SK-N-SH (cell line): Measurements from ENCODE around the gene IST1. TPM values are rescaled to one million over a fixed set of nuclear protein-coding genes. Genes with fewer than 3 reads are reported as not detected.

Source experiments
- CTCF ChIA-PET: fragments of 300-600, 350-600 bp; formaldehyde crosslinking; extraction: SDS; loops from one replicate; lab custom pipeline; 2021; lab: Yijun Ruan, JAX
- POLR2A ChIA-PET: fragments of 350-600 bp; sonication (Branson Sonifier 250); formaldehyde crosslinking; extraction: SDS; loops from one replicate; lab custom pipeline; 2020; ENCODE audit warnings: antibody characterized with exemption, inconsistent platforms; lab: Yijun Ruan, JAX
- DNase-seq: peaks from one replicate; pipeline ENCODE4 v3.0.0; 2012
- H2AFZ ChIP-seq: fragments of 200-600 bp; sonication (generic); 2 replicates; pipeline ENCODE4 v1.8.1; 2016; ENCODE audit warnings: antibody characterized with exemption, mild to moderate bottlenecking, low read depth
- H3F3A ChIP-seq: fragments of 200-600 bp; sonication (generic); replicated peaks from 2 replicates; pipeline ENCODE3; 2016; ENCODE audit warnings: antibody characterized with exemption, mild to moderate bottlenecking; ENCODE audit not compliant: insufficient read depth
- H3K27ac ChIP-seq, 2 experiments: fragments of 200-500 bp in 1 of 2; fragments of 200-600 bp in 1 of 2; sonication (Bioruptor generic) in 1 of 2; sonication (generic), shearing (Covaris generic) in 1 of 2; 2 replicates each; pipeline versions ENCODE4 v1.5.1 to v1.6.1; 2014 to 2016; ENCODE audit warnings: low read depth in 2 of 2, inconsistent platforms in 1 of 2, low read length in 1 of 2, mild to moderate bottlenecking in 1 of 2, mixed read lengths in 1 of 2
- H3K27me3 ChIP-seq: fragments of 200-600 bp; sonication (generic), shearing (Covaris generic); 2 replicates; pipeline ENCODE4 v1.6.1; 2016; ENCODE audit warnings: mixed run types; ENCODE audit not compliant: insufficient read depth
- H3K36me3 ChIP-seq, 2 experiments: fragments of 200-500 bp in 1 of 2; fragments of 200-600 bp in 1 of 2; sonication (Bioruptor generic) in 1 of 2; sonication (generic) in 1 of 2; replicated peaks in 1 of 2; 2 replicates each; pipeline versions ENCODE3 to v1.5.1; 2014 to 2016; ENCODE audit warnings: low read length in 1 of 2, mild to moderate bottlenecking in 1 of 2; ENCODE audit not compliant: insufficient read depth in 2 of 2, control insufficient read depth in 1 of 2
- H3K4me1 ChIP-seq, 2 experiments: fragments of 200-500 bp in 1 of 2; fragments of 200-600 bp in 1 of 2; sonication (Bioruptor generic) in 1 of 2; sonication (generic), shearing (Covaris generic) in 1 of 2; 2 replicates each; pipeline versions ENCODE4 v1.5.1 to v1.6.1; 2014 to 2016; ENCODE audit warnings: low read depth in 1 of 2, low read length in 1 of 2, mixed run types in 1 of 2; ENCODE audit not compliant: insufficient read depth in 2 of 2, control insufficient read depth in 1 of 2
- H3K4me2 ChIP-seq: fragments of 200-600 bp; sonication (generic), shearing (Covaris generic); 2 replicates; pipeline ENCODE4 v1.6.1; 2017; ENCODE audit warnings: mixed run types
- H3K4me3 ChIP-seq, 2 experiments: fragments of 200-500 bp in 1 of 2; fragments of 200-600 bp in 1 of 2; sonication (Bioruptor generic) in 1 of 2; sonication (generic), shearing (Covaris generic) in 1 of 2; 2 replicates each; pipeline versions ENCODE4 v1.5.1 to v1.8.1; 2014 to 2016; ENCODE audit warnings: low read depth in 2 of 2, inconsistent platforms in 1 of 2, low read length in 1 of 2, mild to moderate bottlenecking in 1 of 2, mixed read lengths in 1 of 2, moderate library complexity in 1 of 2
- H3K79me2 ChIP-seq: fragments of 200-600 bp; sonication (generic); 2 replicates; pipeline ENCODE4 v1.8.1; 2017; ENCODE audit warnings: mild to moderate bottlenecking; ENCODE audit not compliant: insufficient read depth
- H3K9ac ChIP-seq: fragments of 200-600 bp; sonication (generic); 2 replicates; pipeline ENCODE4 v1.6.1; 2017; ENCODE audit warnings: mixed run types
- H3K9me2 ChIP-seq: fragments of 200-600 bp; sonication (generic); 2 replicates; pipeline ENCODE4 v1.6.1; 2017; ENCODE audit warnings: mixed run types
- H3K9me3 ChIP-seq: fragments of 200-600 bp; sonication (generic); 2 replicates; pipeline ENCODE4 v1.6.1; 2017; ENCODE audit warnings: mixed run types, mild to moderate bottlenecking, moderate library complexity
- H4K20me1 ChIP-seq: fragments of 200-600 bp; sonication (generic); 2 replicates; pipeline ENCODE4 v1.6.1; 2017; ENCODE audit warnings: mild to moderate bottlenecking, mixed run types; ENCODE audit not compliant: insufficient read depth
- FOSL2 ChIP-seq: IDR thresholded peaks from 2 replicates; pipeline ENCODE4 v1.4.0; 2012; ENCODE audit warnings: low read depth, mild to moderate bottlenecking, moderate library complexity, borderline replicate concordance
- FOXJ3 ChIP-seq: sonication (generic); formaldehyde crosslinking; IDR thresholded peaks from 2 replicates; pipeline ENCODE4 v1.5.1; 2020; ENCODE audit warnings: mild to moderate bottlenecking, missing genetic modification reagents
- FOXM1 ChIP-seq: IDR thresholded peaks from 2 replicates; pipeline ENCODE4 v1.4.0; 2012; ENCODE audit warnings: low read depth, mild to moderate bottlenecking
- GATA2 ChIP-seq: sonication (generic); formaldehyde crosslinking; IDR thresholded peaks from 2 replicates; pipeline ENCODE4 v1.5.0; 2020; ENCODE audit warnings: mild to moderate bottlenecking, missing genetic modification reagents
- MEF2A ChIP-seq: IDR thresholded peaks from 2 replicates; pipeline ENCODE4 v1.4.0; 2012; ENCODE audit warnings: low read depth, borderline replicate concordance
- RFX5 ChIP-seq: IDR thresholded peaks from 2 replicates; pipeline ENCODE4 v1.6.1; 2012; ENCODE audit warnings: mild to moderate bottlenecking, improper control_type of control experiment, low read length
- RXRA ChIP-seq: IDR thresholded peaks from 2 replicates; pipeline ENCODE4 v1.4.0; 2012; ENCODE audit warnings: low read depth, mild to moderate bottlenecking, borderline replicate concordance
- SIN3A ChIP-seq: IDR thresholded peaks from 2 replicates; pipeline ENCODE4 v1.6.1; 2012; ENCODE audit warnings: low read depth, mild to moderate bottlenecking, low read length, moderate library complexity, borderline replicate concordance
- WGBS: methylation state at CpG from one replicate; pipeline ENCODE4 v1.1.6; 2017; ENCODE audit warnings: low lambda C conversion rate; 5-methylcytosine and 5-hydroxymethylcytosine counted together
- polyA plus RNA-seq, 3 experiments: library from polyadenylated mRNA; depleted of rRNA; stranded (reverse); fragments of >200 nt; gene quantifications; 2 replicates each; pipeline ENCODE4 v1.2.3, GENCODE V29; 2012
- TF ChIP-seq, protein P1 (sequence below): IDR thresholded peaks from 2 replicates; pipeline ENCODE4 v1.4.0; 2012; ENCODE audit warnings: low read depth, borderline replicate concordance
- TF ChIP-seq, protein P2 (sequence below): fragments of 150-350 bp; IDR thresholded peaks from 2 replicates; pipeline ENCODE4 v1.6.1; 2017; ENCODE audit warnings: antibody characterized with exemption, low read length, low read depth, borderline replicate concordance
- TF ChIP-seq, protein P3 (sequence below): IDR thresholded peaks from 2 replicates; pipeline ENCODE4 v1.4.0; 2012; ENCODE audit warnings: low read depth, borderline replicate concordance
- TF ChIP-seq, protein P4 (sequence below): fragments of 200-600 bp; sonication (generic); IDR thresholded peaks from 2 replicates; pipeline ENCODE4 v1.6.1; 2017; ENCODE audit warnings: antibody characterized with exemption, mild to moderate bottlenecking, moderate library complexity
- TF ChIP-seq, protein P5 (sequence below): IDR thresholded peaks from 2 replicates; pipeline ENCODE4; 2012
- TF ChIP-seq, protein P6 (sequence below): fragments of 150-350 bp; IDR thresholded peaks from 2 replicates; pipeline ENCODE4 v1.6.1; 2016; ENCODE audit warnings: mild to moderate bottlenecking, low read depth, low read length
- TF ChIP-seq, protein P7 (sequence below): IDR thresholded peaks from 2 replicates; pipeline ENCODE4 v1.6.1; 2012; ENCODE audit warnings: mild to moderate bottlenecking, low read depth, low read length, moderate library complexity

IST1 gene
- polyA plus RNA-seq, 1 of the 3 experiments (the other 2 are of a cell fraction) = 133 TPM

DNA sequence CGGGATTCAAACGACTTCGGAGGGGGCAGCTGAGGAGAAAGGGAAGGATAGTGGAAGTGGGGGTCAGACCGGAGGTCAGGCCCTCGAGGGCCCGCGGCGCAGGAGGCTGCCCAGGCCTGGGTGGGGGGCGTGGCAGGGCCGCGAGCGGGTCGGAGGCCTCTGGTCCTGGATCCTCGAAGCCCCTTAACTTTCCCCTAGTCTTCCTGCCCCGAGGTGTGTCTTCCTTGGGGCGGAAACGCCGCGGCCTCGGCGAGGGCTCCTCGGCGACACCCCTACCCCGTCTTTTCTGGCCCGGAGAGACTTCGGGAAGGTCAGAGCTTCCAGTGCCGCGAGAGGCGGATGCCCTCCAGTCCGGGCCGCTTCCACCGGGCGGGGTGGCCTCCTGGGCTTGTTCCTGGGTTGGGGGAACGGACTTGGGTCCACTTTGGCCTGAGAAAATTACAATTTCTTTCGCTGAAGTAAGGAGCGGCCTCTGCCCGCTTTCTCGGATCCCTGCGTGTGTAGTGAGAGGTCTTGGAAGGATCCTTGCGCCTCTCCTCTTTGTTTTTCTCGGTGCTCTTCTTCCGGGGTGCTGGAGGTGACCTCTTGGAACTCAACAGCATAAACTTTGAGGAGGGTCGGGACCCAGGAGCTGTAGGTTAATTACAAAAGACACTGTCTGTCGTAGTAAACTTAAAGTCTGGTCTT lies 491 bp downstream of the IST1 start (continued):
- TF ChIP-seq RFX5 (0 out of 2 replicates have a peak, but pooled peaks have one; percentile 2), FOSL2 (no peak), FOXJ3 (CRISPR knock-in tag) (no peak; the same call in 1 of the 2 replicates), MEF2A (no peak), SIN3A (0 out of 2 replicates have a peak, but pooled peaks have one; percentile 47)
- TF ChIP-seq, protein P1, sequence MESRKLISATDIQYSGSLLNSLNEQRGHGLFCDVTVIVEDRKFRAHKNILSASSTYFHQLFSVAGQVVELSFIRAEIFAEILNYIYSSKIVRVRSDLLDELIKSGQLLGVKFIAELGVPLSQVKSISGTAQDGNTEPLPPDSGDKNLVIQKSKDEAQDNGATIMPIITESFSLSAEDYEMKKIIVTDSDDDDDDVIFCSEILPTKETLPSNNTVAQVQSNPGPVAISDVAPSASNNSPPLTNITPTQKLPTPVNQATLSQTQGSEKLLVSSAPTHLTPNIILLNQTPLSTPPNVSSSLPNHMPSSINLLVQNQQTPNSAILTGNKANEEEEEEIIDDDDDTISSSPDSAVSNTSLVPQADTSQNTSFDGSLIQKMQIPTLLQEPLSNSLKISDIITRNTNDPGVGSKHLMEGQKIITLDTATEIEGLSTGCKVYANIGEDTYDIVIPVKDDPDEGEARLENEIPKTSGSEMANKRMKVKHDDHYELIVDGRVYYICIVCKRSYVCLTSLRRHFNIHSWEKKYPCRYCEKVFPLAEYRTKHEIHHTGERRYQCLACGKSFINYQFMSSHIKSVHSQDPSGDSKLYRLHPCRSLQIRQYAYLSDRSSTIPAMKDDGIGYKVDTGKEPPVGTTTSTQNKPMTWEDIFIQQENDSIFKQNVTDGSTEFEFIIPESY = no peak
- TF ChIP-seq, protein P2, sequence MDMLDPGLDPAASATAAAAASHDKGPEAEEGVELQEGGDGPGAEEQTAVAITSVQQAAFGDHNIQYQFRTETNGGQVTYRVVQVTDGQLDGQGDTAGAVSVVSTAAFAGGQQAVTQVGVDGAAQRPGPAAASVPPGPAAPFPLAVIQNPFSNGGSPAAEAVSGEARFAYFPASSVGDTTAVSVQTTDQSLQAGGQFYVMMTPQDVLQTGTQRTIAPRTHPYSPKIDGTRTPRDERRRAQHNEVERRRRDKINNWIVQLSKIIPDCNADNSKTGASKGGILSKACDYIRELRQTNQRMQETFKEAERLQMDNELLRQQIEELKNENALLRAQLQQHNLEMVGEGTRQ = no peak

DNA sequence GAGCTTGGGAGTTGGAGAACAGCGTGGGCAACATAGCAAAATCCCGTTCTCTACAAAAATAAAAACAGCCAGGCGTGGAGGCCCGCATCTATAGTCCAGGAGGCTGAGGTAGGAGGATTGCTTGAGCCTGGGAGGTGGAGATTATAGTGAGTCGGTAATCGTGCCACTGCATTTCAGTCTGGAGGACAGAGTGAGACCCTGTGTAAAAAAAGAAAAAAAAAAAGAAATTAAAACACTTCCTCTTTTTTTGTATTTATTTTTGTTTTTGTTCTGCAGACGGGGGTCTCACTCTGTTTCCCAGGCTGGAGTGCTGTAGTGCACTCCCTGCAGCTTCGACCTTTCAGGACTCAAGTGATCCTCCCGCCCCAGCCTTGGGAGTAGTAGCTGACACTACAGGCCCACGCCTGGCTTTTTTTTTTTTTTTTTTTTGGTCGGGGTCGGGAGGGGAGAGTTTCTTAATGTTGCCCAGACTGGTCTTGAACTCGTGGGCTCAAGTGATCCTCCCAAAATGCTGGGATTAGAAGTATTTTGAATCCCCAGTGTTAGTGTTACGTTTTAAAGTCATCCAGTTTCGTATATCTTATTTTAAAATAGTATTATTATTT lies 1.5 kb downstream of the IST1 start:
- CTCF ChIA-PET = interaction anchor here (0.6 to 8.1 kb wide), 3 partner anchors 14 to 86 kb away, joined by 3 to 59 read pairs (median 3); partner anchors contain the start of gene ZNF821
- TF ChIP-seq, protein P3, sequence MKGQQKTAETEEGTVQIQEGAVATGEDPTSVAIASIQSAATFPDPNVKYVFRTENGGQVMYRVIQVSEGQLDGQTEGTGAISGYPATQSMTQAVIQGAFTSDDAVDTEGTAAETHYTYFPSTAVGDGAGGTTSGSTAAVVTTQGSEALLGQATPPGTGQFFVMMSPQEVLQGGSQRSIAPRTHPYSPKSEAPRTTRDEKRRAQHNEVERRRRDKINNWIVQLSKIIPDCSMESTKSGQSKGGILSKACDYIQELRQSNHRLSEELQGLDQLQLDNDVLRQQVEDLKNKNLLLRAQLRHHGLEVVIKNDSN = no peak
- TF ChIP-seq GATA2 (CRISPR knock-in tag) = no peak
- TF ChIP-seq FOXM1 = no peak
- TF ChIP-seq, protein P4, sequence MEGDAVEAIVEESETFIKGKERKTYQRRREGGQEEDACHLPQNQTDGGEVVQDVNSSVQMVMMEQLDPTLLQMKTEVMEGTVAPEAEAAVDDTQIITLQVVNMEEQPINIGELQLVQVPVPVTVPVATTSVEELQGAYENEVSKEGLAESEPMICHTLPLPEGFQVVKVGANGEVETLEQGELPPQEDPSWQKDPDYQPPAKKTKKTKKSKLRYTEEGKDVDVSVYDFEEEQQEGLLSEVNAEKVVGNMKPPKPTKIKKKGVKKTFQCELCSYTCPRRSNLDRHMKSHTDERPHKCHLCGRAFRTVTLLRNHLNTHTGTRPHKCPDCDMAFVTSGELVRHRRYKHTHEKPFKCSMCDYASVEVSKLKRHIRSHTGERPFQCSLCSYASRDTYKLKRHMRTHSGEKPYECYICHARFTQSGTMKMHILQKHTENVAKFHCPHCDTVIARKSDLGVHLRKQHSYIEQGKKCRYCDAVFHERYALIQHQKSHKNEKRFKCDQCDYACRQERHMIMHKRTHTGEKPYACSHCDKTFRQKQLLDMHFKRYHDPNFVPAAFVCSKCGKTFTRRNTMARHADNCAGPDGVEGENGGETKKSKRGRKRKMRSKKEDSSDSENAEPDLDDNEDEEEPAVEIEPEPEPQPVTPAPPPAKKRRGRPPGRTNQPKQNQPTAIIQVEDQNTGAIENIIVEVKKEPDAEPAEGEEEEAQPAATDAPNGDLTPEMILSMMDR = no peak
- TF ChIP-seq RFX5 = no peak
- TF ChIP-seq, protein P5, sequence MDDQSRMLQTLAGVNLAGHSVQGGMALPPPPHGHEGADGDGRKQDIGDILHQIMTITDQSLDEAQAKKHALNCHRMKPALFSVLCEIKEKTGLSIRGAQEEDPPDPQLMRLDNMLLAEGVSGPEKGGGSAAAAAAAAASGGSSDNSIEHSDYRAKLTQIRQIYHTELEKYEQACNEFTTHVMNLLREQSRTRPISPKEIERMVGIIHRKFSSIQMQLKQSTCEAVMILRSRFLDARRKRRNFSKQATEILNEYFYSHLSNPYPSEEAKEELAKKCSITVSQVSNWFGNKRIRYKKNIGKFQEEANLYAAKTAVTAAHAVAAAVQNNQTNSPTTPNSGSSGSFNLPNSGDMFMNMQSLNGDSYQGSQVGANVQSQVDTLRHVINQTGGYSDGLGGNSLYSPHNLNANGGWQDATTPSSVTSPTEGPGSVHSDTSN = no peak
- TF ChIP-seq RXRA = no peak
- TF ChIP-seq MEF2A = no peak
- TF ChIP-seq FOXJ3 (CRISPR knock-in tag) = no peak
- TF ChIP-seq, protein P6, sequence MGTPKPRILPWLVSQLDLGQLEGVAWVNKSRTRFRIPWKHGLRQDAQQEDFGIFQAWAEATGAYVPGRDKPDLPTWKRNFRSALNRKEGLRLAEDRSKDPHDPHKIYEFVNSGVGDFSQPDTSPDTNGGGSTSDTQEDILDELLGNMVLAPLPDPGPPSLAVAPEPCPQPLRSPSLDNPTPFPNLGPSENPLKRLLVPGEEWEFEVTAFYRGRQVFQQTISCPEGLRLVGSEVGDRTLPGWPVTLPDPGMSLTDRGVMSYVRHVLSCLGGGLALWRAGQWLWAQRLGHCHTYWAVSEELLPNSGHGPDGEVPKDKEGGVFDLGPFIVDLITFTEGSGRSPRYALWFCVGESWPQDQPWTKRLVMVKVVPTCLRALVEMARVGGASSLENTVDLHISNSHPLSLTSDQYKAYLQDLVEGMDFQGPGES = no peak
- TF ChIP-seq, protein P7, sequence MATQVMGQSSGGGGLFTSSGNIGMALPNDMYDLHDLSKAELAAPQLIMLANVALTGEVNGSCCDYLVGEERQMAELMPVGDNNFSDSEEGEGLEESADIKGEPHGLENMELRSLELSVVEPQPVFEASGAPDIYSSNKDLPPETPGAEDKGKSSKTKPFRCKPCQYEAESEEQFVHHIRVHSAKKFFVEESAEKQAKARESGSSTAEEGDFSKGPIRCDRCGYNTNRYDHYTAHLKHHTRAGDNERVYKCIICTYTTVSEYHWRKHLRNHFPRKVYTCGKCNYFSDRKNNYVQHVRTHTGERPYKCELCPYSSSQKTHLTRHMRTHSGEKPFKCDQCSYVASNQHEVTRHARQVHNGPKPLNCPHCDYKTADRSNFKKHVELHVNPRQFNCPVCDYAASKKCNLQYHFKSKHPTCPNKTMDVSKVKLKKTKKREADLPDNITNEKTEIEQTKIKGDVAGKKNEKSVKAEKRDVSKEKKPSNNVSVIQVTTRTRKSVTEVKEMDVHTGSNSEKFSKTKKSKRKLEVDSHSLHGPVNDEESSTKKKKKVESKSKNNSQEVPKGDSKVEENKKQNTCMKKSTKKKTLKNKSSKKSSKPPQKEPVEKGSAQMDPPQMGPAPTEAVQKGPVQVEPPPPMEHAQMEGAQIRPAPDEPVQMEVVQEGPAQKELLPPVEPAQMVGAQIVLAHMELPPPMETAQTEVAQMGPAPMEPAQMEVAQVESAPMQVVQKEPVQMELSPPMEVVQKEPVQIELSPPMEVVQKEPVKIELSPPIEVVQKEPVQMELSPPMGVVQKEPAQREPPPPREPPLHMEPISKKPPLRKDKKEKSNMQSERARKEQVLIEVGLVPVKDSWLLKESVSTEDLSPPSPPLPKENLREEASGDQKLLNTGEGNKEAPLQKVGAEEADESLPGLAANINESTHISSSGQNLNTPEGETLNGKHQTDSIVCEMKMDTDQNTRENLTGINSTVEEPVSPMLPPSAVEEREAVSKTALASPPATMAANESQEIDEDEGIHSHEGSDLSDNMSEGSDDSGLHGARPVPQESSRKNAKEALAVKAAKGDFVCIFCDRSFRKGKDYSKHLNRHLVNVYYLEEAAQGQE = no peak

More for the DNA sequence above, 1.5 kb downstream of the IST1 start:
- Histone ChIP-seq H3K79me2 (peaks cover 65% of the 10 kb centered on the region), H3K4me2 (peak overlapping the region; percentile 90), H3K27ac (peak overlapping the region in 1 of 2 experiments; percentile 94; a peak in 1 of 4 replicates), H3K9me2 (no peaks in the 10 kb centered on the region), H4K20me1 (peaks cover 57% of the 10 kb centered on the region), H3K9ac (peak overlapping the region; percentile 98; the same call in 1 of the 2 replicates), H3K36me3 (peaks cover 0 to 23% of the 10 kb centered on the region in 2 experiments), H3F3A (peaks cover 17% of the 10 kb centered on the region), H3K27me3 (no peaks in the 10 kb centered on the region), H3K4me3 (peak overlapping the region; percentile 69 to 94), H2AFZ (no peak overlapping the region), H3K4me1 (peaks cover 5 to 6% of the 10 kb centered on the region in 2 experiments; a peak in 1 of 4 replicates), H3K9me3 (no peaks in the 10 kb centered on the region)
- 63% methylated on average over 15 of the region's 15 CpGs for WGBS
- DNase-seq = no peak
- POLR2A ChIA-PET = no interaction called here
